OCI-LY3 (cell line): ENCODE results near the gene TP53BP1.

Experiments
- H2AFZ ChIP-seq: fragments of 200-600, 300-600 bp; shearing (Covaris generic); 2 replicates; pipeline ENCODE4 v1.6.0; 2014; ENCODE audit warnings: antibody characterized with exemption, low read depth, low read length
- H3K27ac ChIP-seq: fragments of 200-600, 300-600 bp; sonication (generic); 2 replicates; pipeline ENCODE4 v1.5.1; 2014; ENCODE audit warnings: mild to moderate bottlenecking, low read length, moderate library complexity, mixed read lengths
- H3K27me3 ChIP-seq: fragments of 200-600, 300-600 bp; sonication (generic); 2 replicates; pipeline ENCODE4 v1.6.1; 2014; ENCODE audit warnings: low read depth, low read length, mixed read lengths
- H3K36me3 ChIP-seq: fragments of 200-600, 300-600 bp; sonication (generic); replicated peaks from 2 replicates; pipeline ENCODE3; 2014; ENCODE audit warnings: low read depth, low read length, mixed read lengths
- H3K4me1 ChIP-seq: fragments of 300-600, 200-600 bp; sonication (generic); 2 replicates; pipeline ENCODE4 v1.6.1; 2014; ENCODE audit warnings: low read length, mixed read lengths
- H3K4me2 ChIP-seq: fragments of 200-600, 300-600 bp; sonication (generic); 2 replicates; pipeline ENCODE4 v1.6.1; 2014; ENCODE audit warnings: low read length, mixed read lengths
- H3K4me3 ChIP-seq: fragments of 300-600, 200-600 bp; sonication (generic); 2 replicates; pipeline ENCODE4 v1.5.1; 2014; ENCODE audit warnings: antibody characterized with exemption, mild to moderate bottlenecking, low read length, moderate library complexity
- H3K79me2 ChIP-seq: fragments of 300-600, 200-600 bp; shearing (Covaris generic); 2 replicates; pipeline ENCODE4 v1.6.1; 2014; ENCODE audit warnings: mild to moderate bottlenecking, low read length, mixed read lengths
- H3K9ac ChIP-seq: fragments of 300-600, 200-600 bp; shearing (Covaris generic); 2 replicates; pipeline ENCODE4 v1.6.0; 2014; ENCODE audit warnings: mild to moderate bottlenecking, low read length, moderate library complexity
- H3K9me3 ChIP-seq: fragments of 200-600, 300-600 bp; shearing (Covaris generic); 2 replicates; pipeline ENCODE4 v1.6.1; 2014; ENCODE audit warnings: low read length, mixed read lengths; ENCODE audit not compliant: insufficient read depth
- H4K20me1 ChIP-seq: fragments of 200-600, 300-600 bp; sonication (generic); 2 replicates; pipeline ENCODE4 v1.6.1; 2016; ENCODE audit warnings: low read length, mixed read lengths; ENCODE audit not compliant: insufficient read depth
- EZH2phosphoT487 ChIP-seq: fragments of 200-600 bp; shearing (Covaris generic); IDR thresholded peaks from 2 replicates; pipeline ENCODE4 v1.6.1; 2018; ENCODE audit warnings: antibody characterized with exemption, mixed run types, low read depth
- TF ChIP-seq, protein P1 (sequence below): fragments of 200-600, 300-600 bp; sonication (generic); IDR thresholded peaks from 2 replicates; pipeline ENCODE4 v1.5.1; 2014; ENCODE audit warnings: antibody characterized with exemption, low read length, low read depth

Gene TP53BP1

DNA sequence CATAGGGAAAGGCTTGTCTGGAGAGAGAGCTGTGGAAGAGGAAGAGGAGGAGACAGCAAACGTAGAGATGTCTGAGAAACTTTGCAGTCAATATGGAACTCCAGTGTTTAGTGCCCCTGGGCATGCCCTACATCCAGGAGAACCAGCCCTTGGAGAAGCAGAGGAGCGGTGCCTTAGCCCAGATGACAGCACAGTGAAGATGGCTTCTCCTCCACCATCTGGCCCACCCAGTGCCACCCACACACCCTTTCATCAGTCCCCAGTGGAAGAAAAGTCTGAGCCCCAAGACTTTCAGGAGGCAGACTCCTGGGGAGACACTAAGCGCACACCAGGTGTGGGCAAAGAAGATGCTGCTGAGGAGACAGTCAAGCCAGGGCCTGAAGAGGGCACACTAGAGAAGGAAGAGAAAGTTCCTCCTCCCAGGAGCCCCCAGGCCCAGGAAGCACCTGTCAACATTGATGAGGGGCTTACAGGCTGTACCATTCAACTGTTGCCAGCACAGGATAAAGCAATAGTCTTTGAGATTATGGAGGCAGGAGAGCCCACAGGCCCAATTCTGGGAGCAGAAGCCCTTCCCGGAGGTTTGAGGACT is 31.4 kb upstream of the TP53BP1 start:
- Histone ChIP-seq H3K4me1 (peaks cover 5% of the 10 kb centered on the region; the same call in 1 of the 2 replicates), H3K79me2 (no peaks in the 10 kb centered on the region), H4K20me1 (no peaks in the 10 kb centered on the region), H3K9ac (no peak overlapping the region), H3K4me2 (no peak overlapping the region), H2AFZ (no peak overlapping the region), H3K27me3 (no peaks in the 10 kb centered on the region), H3K27ac (no peak overlapping the region), H3K4me3 (no peak overlapping the region), H3K36me3 (no peaks in the 10 kb centered on the region), H3K9me3 (no peaks in the 10 kb centered on the region)
- no peak for TF ChIP-seq EZH2phosphoT487
- TF ChIP-seq, protein P1, sequence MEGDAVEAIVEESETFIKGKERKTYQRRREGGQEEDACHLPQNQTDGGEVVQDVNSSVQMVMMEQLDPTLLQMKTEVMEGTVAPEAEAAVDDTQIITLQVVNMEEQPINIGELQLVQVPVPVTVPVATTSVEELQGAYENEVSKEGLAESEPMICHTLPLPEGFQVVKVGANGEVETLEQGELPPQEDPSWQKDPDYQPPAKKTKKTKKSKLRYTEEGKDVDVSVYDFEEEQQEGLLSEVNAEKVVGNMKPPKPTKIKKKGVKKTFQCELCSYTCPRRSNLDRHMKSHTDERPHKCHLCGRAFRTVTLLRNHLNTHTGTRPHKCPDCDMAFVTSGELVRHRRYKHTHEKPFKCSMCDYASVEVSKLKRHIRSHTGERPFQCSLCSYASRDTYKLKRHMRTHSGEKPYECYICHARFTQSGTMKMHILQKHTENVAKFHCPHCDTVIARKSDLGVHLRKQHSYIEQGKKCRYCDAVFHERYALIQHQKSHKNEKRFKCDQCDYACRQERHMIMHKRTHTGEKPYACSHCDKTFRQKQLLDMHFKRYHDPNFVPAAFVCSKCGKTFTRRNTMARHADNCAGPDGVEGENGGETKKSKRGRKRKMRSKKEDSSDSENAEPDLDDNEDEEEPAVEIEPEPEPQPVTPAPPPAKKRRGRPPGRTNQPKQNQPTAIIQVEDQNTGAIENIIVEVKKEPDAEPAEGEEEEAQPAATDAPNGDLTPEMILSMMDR = peak; percentile 23; the same call in 1 of the 2 replicates

DNA sequence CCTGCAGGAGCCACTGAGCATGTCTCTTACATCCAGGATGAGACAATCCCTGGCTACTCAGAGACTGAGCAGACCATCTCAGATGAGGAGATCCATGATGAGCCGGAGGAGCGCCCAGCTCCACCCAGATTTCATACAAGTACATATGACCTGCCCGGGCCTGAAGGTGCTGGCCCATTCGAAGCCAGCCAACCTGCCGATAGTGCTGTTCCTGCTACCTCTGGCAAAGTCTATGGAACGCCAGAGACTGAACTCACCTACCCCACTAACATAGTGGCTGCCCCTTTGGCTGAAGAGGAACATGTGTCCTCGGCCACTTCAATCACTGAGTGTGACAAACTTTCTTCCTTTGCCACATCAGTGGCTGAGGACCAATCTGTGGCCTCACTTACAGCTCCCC is 30.7 kb upstream of the TP53BP1 start:
- TF ChIP-seq, protein P1 = no peak
- no peak for TF ChIP-seq EZH2phosphoT487

DNA sequence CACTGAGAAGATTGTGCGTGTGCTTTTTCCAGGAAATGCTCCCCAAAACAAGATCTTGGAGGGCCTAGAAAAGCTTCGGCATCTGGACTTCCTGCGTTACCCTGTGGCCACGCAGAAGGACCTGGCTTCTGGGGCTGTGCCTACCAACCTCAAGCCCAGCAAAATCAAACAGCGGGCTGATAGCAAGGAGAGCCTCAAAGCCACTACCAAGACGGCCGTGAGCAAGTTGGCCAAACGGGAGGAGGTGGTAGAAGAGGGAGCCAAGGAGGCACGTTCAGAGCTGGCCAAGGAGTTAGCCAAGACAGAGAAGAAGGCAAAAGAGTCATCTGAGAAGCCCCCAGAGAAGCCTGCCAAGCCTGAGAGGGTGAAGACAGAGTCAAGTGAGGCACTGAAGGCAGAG is 29.3 kb upstream of the TP53BP1 start:
- Histone ChIP-seq H3K4me1 (peaks cover 22% of the 10 kb centered on the region; the same call in 1 of the 2 replicates), H3K27me3 (0 out of 2 replicates have a peak, but pooled peaks cover under 1% of the 10 kb centered on the region), H3K79me2 (no peaks in the 10 kb centered on the region), H3K27ac (no peak overlapping the region), H3K9ac (no peak overlapping the region), H3K36me3 (no peaks in the 10 kb centered on the region), H2AFZ (no peak overlapping the region), H3K4me2 (no peak overlapping the region), H3K4me3 (no peak overlapping the region), H3K9me3 (no peaks in the 10 kb centered on the region), H4K20me1 (no peaks in the 10 kb centered on the region)
- TF ChIP-seq EZH2phosphoT487 = no peak
- TF ChIP-seq, protein P1 = no peak

More for the DNA sequence above, 30.7 kb upstream of the TP53BP1 start:
- no peaks in the 10 kb centered on the region for H3K79me2 ChIP-seq
- no peak overlapping the region for H2AFZ ChIP-seq
- no peaks in the 10 kb centered on the region for H3K36me3 ChIP-seq
- no peak overlapping the region for H3K4me3 ChIP-seq
- H3K4me2 ChIP-seq = no peak overlapping the region
- H3K9ac ChIP-seq = no peak overlapping the region
- H3K4me1 ChIP-seq = peaks cover 11% of the 10 kb centered on the region; the same call in 1 of the 2 replicates
- H4K20me1 ChIP-seq = no peaks in the 10 kb centered on the region
- H3K27ac ChIP-seq = no peak overlapping the region
- no peaks in the 10 kb centered on the region for H3K27me3 ChIP-seq
- H3K9me3 ChIP-seq = no peaks in the 10 kb centered on the region

DNA sequence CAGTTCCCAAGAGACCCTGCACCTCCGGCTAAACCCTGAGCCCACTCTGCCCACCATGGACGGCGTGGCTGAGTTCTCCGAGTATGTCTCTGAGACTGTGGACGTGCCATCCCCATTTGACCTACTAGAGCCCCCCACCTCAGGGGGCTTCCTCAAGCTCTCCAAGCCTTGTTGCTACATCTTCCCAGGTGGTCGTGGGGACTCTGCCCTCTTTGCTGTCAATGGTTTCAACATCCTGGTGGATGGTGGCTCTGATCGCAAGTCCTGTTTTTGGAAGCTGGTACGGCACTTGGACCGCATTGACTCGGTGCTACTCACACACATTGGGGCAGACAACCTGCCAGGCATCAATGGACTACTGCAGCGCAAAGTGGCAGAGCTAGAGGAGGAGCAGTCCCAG is 28.5 kb upstream of the TP53BP1 start:
- Histone ChIP-seq H4K20me1 (no peaks in the 10 kb centered on the region), H2AFZ (no peak overlapping the region), H3K9me3 (no peaks in the 10 kb centered on the region), H3K9ac (no peak overlapping the region), H3K36me3 (no peaks in the 10 kb centered on the region), H3K27me3 (peaks cover 7% of the 10 kb centered on the region; the same call in 1 of the 2 replicates), H3K4me2 (no peak overlapping the region), H3K27ac (no peak overlapping the region), H3K4me1 (peaks cover 30% of the 10 kb centered on the region; the same call in 1 of the 2 replicates), H3K4me3 (no peak overlapping the region), H3K79me2 (no peaks in the 10 kb centered on the region)
- TF ChIP-seq, protein P1 = no peak
- TF ChIP-seq EZH2phosphoT487 = no peak
